ENCODE results near the gene IGF2R. TPM values are rescaled to one million over a fixed set of nuclear protein-coding genes. Genes with fewer than 3 reads are reported as not detected.
A peak's percentile ranks its signal among the peaks of the same experiment; 100 is the strongest.

Gene IGF2R
- total and polyA plus RNA-seq, 2 donors (not counting 1 experiment from before 2014, with no cell fraction given), result 9.5 to 53.3 TPM

GRCh38 chr6:160028487-160029275, 59.8 kb downstream of the IGF2R start:
- Mint-ChIP-seq H3K27ac (no peak overlapping the region), H3K4me1 (peaks cover 24% of the 10 kb centered on the region), H3K4me3 (no peak overlapping the region), H3K27me3 (no peaks in the 10 kb centered on the region), H3K9me3 (ENCODE audit: insufficient read depth) (no peaks in the 10 kb centered on the region)
- no peak for TF ChIP-seq CTCF (IDR thresholded peaks at IDR 0.05)
- DNase-seq, result peak; percentile 45
- no peak overlapping the region for H3K9ac ChIP-seq (ENCODE audit: low read length)
- H3K4me3 ChIP-seq (ENCODE audit: control extremely low read depth in 1 of 5, extremely low read depth in 1 of 5, insufficient read depth in 1 of 5, low read depth in 2 of 5, low read length in 4 of 5), result no peak overlapping the region
- no peaks in the 10 kb centered on the region for H3K79me2 ChIP-seq (ENCODE audit: control insufficient read depth, insufficient read depth, low read length)
- 41% methylated on average over 2 of the region's 8 CpGs for WGBS (ENCODE audit: insufficient coverage)
- ChIA-PET POLR2A (no interaction called here), CTCF (no interaction called here)
- peak; percentile 51 for ATAC-seq (ENCODE audit: low read depth)
- no peaks in the 10 kb centered on the region for H4K20me1 ChIP-seq (ENCODE audit: control insufficient read depth, insufficient read depth, low read length, poor library complexity, severe bottlenecking)
- no peak overlapping the region for H2AFZ ChIP-seq (ENCODE audit: insufficient read depth, low read depth, low read length, poor library complexity, severe bottlenecking)
- peak overlapping the region in 1 of 2 donors; percentile 23 for H3K27ac ChIP-seq (ENCODE audit: low read length in 2 of 2)
- H3K27me3 ChIP-seq (replicated peaks in 1 of 4; ENCODE audit: control extremely low read depth in 1 of 4, control insufficient read depth in 3 of 4, insufficient read depth in 4 of 4, low read length in 3 of 4), result no peaks in the 10 kb centered on the region
- intact Hi-C loops (cut with micrococcal nuclease), result loop anchor here (5.0 kb wide), 1 partner anchor 56 kb away; no protein-coding TSS in a partner anchor
- no peak overlapping the region for H3K4me2 ChIP-seq (replicated peaks; ENCODE audit: low read depth, low read length, poor library complexity, severe bottlenecking)
- H3K36me3 ChIP-seq (replicated peaks in 1 of 2; ENCODE audit: control extremely low read depth in 1 of 2, control insufficient read depth in 1 of 2, extremely low read depth in 1 of 2, insufficient read depth in 2 of 2, low read length in 1 of 2), result peaks cover 3 to 73% of the 10 kb centered on the region in 2 experiments
- H3K4me1 ChIP-seq (ENCODE audit: control insufficient read depth in 2 of 2, insufficient read depth in 2 of 2, low read length in 2 of 2), result peaks cover 5 to 22% of the 10 kb centered on the region in 2 donors
- no peaks in the 10 kb centered on the region for H3K9me3 ChIP-seq (ENCODE audit: control extremely low read depth in 1 of 3, control insufficient read depth in 2 of 3, insufficient read depth in 1 of 3, low read length in 2 of 3)

DNA sequence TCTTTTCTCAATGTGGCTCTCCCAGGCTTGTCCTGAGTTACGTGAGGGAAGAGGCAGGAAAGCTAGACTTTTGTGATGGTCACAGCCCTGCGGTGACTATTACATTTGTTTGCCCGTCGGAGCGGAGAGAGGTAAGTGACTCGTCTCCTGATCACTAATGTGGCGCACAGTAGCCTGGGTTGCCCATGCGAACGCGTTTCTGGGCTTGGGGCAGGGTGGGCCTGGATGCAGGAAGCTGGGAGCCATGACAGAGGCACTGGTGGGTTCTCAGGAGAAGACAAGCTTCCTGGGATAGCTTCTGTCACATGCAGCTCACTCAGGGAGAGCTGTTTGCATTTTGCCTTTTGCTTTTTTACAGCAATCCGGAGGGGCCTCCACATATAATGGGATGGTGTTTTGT, 60.6 kb downstream of the IGF2R start:
- POLR2A ChIA-PET, result no interaction called here
- Histone ChIP-seq H3K36me3 (replicated peaks in 1 of 2; ENCODE audit: control extremely low read depth in 1 of 2, control insufficient read depth in 1 of 2, extremely low read depth in 1 of 2, insufficient read depth in 2 of 2, low read length in 1 of 2) (peaks cover 3 to 75% of the 10 kb centered on the region in 2 experiments), H3K9ac (ENCODE audit: low read length) (no peak overlapping the region)

More for the DNA sequence above, 60.6 kb downstream of the IGF2R start:
- ATAC-seq (ENCODE audit: low read depth) (no peak), DNase-seq (no peak)
- Mint-ChIP-seq H3K9me3 (ENCODE audit: insufficient read depth) (no peaks in the 10 kb centered on the region), H3K4me1 (peaks cover 24% of the 10 kb centered on the region), H3K27ac (peak overlapping the region; percentile 50), H3K4me3 (no peak overlapping the region), H3K27me3 (no peaks in the 10 kb centered on the region)
- CTCF ChIA-PET, result no interaction called here
- H3K27ac ChIP-seq (ENCODE audit: low read length in 2 of 2), result no peak overlapping the region
- H3K4me1 ChIP-seq (ENCODE audit: control insufficient read depth in 2 of 2, insufficient read depth in 2 of 2, low read length in 2 of 2), result peaks cover 5 to 22% of the 10 kb centered on the region in 2 donors
- H3K4me3 ChIP-seq (ENCODE audit: control extremely low read depth in 1 of 5, extremely low read depth in 1 of 5, insufficient read depth in 1 of 5, low read depth in 2 of 5, low read length in 4 of 5), result no peak overlapping the region
- TF ChIP-seq CTCF (IDR thresholded peaks at IDR 0.05) (no peak), EZH2 (IDR thresholded peaks at IDR 0.05; ENCODE audit: borderline replicate concordance, insufficient read depth, low read depth, low read length, poor library complexity, severe bottlenecking) (no peak)
- H3K79me2 ChIP-seq (ENCODE audit: control insufficient read depth, insufficient read depth, low read length), result no peaks in the 10 kb centered on the region
- intact Hi-C loops (cut with micrococcal nuclease), result loop anchor here (5.0 kb wide), 1 partner anchor 57 kb away; no protein-coding TSS in a partner anchor
- H3K27me3 ChIP-seq (replicated peaks in 1 of 4; ENCODE audit: control extremely low read depth in 1 of 4, control insufficient read depth in 3 of 4, insufficient read depth in 4 of 4, low read length in 3 of 4), result no peaks in the 10 kb centered on the region
- no peaks in the 10 kb centered on the region for H3K9me3 ChIP-seq (ENCODE audit: control extremely low read depth in 1 of 3, control insufficient read depth in 2 of 3, insufficient read depth in 1 of 3, low read length in 2 of 3)
- no peaks in the 10 kb centered on the region for H4K20me1 ChIP-seq (ENCODE audit: control insufficient read depth, insufficient read depth, low read length, poor library complexity, severe bottlenecking)
- no peak overlapping the region for H3K4me2 ChIP-seq (replicated peaks; ENCODE audit: low read depth, low read length, poor library complexity, severe bottlenecking)
- 86% methylated on average over 9 of the region's 11 CpGs for WGBS (ENCODE audit: insufficient coverage)
- no peak overlapping the region for H2AFZ ChIP-seq (ENCODE audit: insufficient read depth, low read depth, low read length, poor library complexity, severe bottlenecking)
